ENCODE measurements around the gene CRKL.

DNA sequence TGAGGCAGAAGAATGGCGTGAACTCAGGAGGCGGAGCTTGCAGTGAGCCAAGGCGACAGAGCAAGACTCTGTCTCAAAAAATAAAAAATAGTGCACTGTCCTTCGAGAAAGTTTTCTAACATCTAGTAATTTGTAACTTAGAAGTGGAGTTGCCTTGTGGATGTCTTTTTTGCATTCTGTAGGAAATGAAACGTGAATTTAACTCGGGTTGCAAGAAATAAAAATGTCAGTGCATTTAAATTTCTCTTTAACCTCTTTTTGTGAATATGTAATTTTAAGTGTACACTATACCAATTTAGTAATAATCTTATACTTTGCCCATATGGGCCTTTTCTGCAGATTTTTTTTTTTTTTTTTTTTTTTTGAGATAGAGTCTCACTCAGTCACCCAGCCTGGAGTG lies 26.2 kb upstream of the CRKL start:
- TF ChIP-seq, protein P1, sequence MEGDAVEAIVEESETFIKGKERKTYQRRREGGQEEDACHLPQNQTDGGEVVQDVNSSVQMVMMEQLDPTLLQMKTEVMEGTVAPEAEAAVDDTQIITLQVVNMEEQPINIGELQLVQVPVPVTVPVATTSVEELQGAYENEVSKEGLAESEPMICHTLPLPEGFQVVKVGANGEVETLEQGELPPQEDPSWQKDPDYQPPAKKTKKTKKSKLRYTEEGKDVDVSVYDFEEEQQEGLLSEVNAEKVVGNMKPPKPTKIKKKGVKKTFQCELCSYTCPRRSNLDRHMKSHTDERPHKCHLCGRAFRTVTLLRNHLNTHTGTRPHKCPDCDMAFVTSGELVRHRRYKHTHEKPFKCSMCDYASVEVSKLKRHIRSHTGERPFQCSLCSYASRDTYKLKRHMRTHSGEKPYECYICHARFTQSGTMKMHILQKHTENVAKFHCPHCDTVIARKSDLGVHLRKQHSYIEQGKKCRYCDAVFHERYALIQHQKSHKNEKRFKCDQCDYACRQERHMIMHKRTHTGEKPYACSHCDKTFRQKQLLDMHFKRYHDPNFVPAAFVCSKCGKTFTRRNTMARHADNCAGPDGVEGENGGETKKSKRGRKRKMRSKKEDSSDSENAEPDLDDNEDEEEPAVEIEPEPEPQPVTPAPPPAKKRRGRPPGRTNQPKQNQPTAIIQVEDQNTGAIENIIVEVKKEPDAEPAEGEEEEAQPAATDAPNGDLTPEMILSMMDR (conservative IDR thresholded peaks at IDR 0.05; ENCODE audit: low read depth, low read length) = no peak
- TF ChIP-seq EZH2 (IDR thresholded peaks at IDR 0.05; ENCODE audit: borderline replicate concordance, low read depth, low read length, poor library complexity, severe bottlenecking) = no peak

Measured in A673 (cell line).